Activated CD4-positive, alpha-beta T cell treated with anti-CD3 and anti-CD28 coated beads, Interleukin-2, amount 10 ng/mL, durations not matched to agents 24 days and 14 days (primary cell): ENCODE measurements around the gene CAMK2B. TPM values are rescaled to one million over a fixed set of nuclear protein-coding genes. Genes with fewer than 3 reads are reported as not detected.

Source experiments
- DNase-seq: peaks from one replicate; pipeline ENCODE4 v3.0.0; 2022
- H3K27ac Mint-ChIP-seq: one replicate; pipeline ENCODE4 v1.8.0; 2022; ENCODE audit warnings: mild to moderate bottlenecking, mixed read lengths
- H3K27me3 Mint-ChIP-seq: one replicate; pipeline ENCODE4 v1.8.0; 2022; ENCODE audit warnings: mixed read lengths
- H3K36me3 Mint-ChIP-seq: one replicate; pipeline ENCODE4 v1.8.0; 2022; ENCODE audit warnings: low read depth, mild to moderate bottlenecking, mixed read lengths
- H3K4me1 Mint-ChIP-seq: one replicate; pipeline ENCODE4 v1.8.0; 2021; ENCODE audit warnings: mixed read lengths
- H3K4me3 Mint-ChIP-seq: one replicate; pipeline ENCODE4 v1.8.0; 2022; ENCODE audit warnings: mild to moderate bottlenecking, moderate library complexity, mixed read lengths
- H3K9me3 Mint-ChIP-seq: one replicate; pipeline ENCODE4 v1.8.0; 2021; ENCODE audit warnings: mixed read lengths
- intact Hi-C: fragments of 100-400 bp; cut with micrococcal nuclease; formaldehyde crosslinking; loops from one replicate; pipeline ENCODE4 v1.15.1; 2023
- total RNA-seq: library from RNA; stranded (reverse); gene quantifications from 2 replicates; pipeline ENCODE4 v1.2.3, GENCODE V29; 2022

CAMK2B gene
- total RNA-seq, 1 donor from 2014 or later = 1.6 TPM

- no peak overlapping the region for H3K4me3 Mint-ChIP-seq
- H3K9me3 Mint-ChIP-seq = no peaks in the 10 kb centered on the region
- intact Hi-C loops = no loop called here
- no peak for DNase-seq
- H3K27ac Mint-ChIP-seq = no peak overlapping the region
- H3K4me1 Mint-ChIP-seq = peaks cover 17% of the 10 kb centered on the region
- peaks cover 4% of the 10 kb centered on the region for H3K27me3 Mint-ChIP-seq
- no peaks in the 10 kb centered on the region for H3K36me3 Mint-ChIP-seq
These were observed 61.9 kb downstream of the CAMK2B start for GRCh38 chr7:44263326-44264082.

- H3K9me3 Mint-ChIP-seq = no peaks in the 10 kb centered on the region
- no peak overlapping the region for H3K27ac Mint-ChIP-seq
- peaks cover 4% of the 10 kb centered on the region for H3K27me3 Mint-ChIP-seq
- intact Hi-C loops = no loop called here
- no peak for DNase-seq
- H3K4me3 Mint-ChIP-seq = no peak overlapping the region
- H3K4me1 Mint-ChIP-seq = peaks cover 31% of the 10 kb centered on the region
- no peaks in the 10 kb centered on the region for H3K36me3 Mint-ChIP-seq
These were observed 63.4 kb downstream of the CAMK2B start for GRCh38 chr7:44262031-44262430.

- DNase-seq = no peak
- Mint-ChIP-seq H3K27ac (no peak overlapping the region), H3K36me3 (no peaks in the 10 kb centered on the region), H3K4me3 (no peak overlapping the region), H3K4me1 (peaks cover 31% of the 10 kb centered on the region), H3K9me3 (no peaks in the 10 kb centered on the region), H3K27me3 (peaks cover 4% of the 10 kb centered on the region)
- intact Hi-C loops = no loop called here
These were observed 64.2 kb downstream of the CAMK2B start for GRCh38 chr7:44261240-44261639.

- Mint-ChIP-seq H3K27me3 (no peaks in the 10 kb centered on the region), H3K36me3 (no peaks in the 10 kb centered on the region), H3K4me1 (peaks cover 37% of the 10 kb centered on the region), H3K27ac (peak overlapping the region; percentile 64), H3K9me3 (no peaks in the 10 kb centered on the region), H3K4me3 (no peak overlapping the region)
- intact Hi-C loops = loop anchor here (5.0 kb wide), 2 partner anchors 178 to 217 kb away; partner anchors contain the start of gene POLM
- DNase-seq = no peak
These were observed 65.6 kb downstream of the CAMK2B start for GRCh38 chr7:44259547-44260457.

GRCh38 chr7:44258865-44259546, 66.4 kb downstream of the CAMK2B start:
- Mint-ChIP-seq H3K4me1 (peaks cover 37% of the 10 kb centered on the region), H3K9me3 (no peaks in the 10 kb centered on the region), H3K4me3 (peak overlapping the region; percentile 54), H3K36me3 (no peaks in the 10 kb centered on the region), H3K27me3 (no peaks in the 10 kb centered on the region), H3K27ac (peak overlapping the region; percentile 95)
- DNase-seq = no peak
- intact Hi-C loops = loop anchor here (1.0 to 5.0 kb wide), 3 partner anchors 177 to 218 kb away; partner anchors contain the start of gene POLM

GRCh38 chr7:44258423-44258760, 67.0 kb downstream of the CAMK2B start:
- Mint-ChIP-seq H3K4me1 (peaks cover 37% of the 10 kb centered on the region), H3K27me3 (no peaks in the 10 kb centered on the region), H3K9me3 (no peaks in the 10 kb centered on the region), H3K4me3 (peak overlapping the region; percentile 54), H3K27ac (peak overlapping the region; percentile 95), H3K36me3 (no peaks in the 10 kb centered on the region)
- no peak for DNase-seq
- intact Hi-C loops = loop anchor here (1.0 to 5.0 kb wide), 3 partner anchors 176 to 219 kb away; partner anchors contain the start of gene POLM

GRCh38 chr7:44257618-44258422, 67.6 kb downstream of the CAMK2B start:
- Mint-ChIP-seq H3K27ac (peak overlapping the region; percentile 95), H3K36me3 (no peaks in the 10 kb centered on the region), H3K4me3 (peak overlapping the region; percentile 54), H3K9me3 (no peaks in the 10 kb centered on the region), H3K4me1 (peaks cover 37% of the 10 kb centered on the region), H3K27me3 (no peaks in the 10 kb centered on the region)
- intact Hi-C loops = loop anchor here (1.0 to 5.0 kb wide), 3 partner anchors 176 to 219 kb away; partner anchors contain the start of gene POLM
- peak; percentile 90 for DNase-seq

GRCh38 chr7:44257213-44257612, 68.2 kb downstream of the CAMK2B start:
- peak overlapping the region; percentile 95 for H3K27ac Mint-ChIP-seq
- DNase-seq = no peak
- intact Hi-C loops = loop anchor here (5.0 kb wide), 2 partner anchors 175 to 220 kb away; partner anchors contain the start of gene POLM
- H3K4me3 Mint-ChIP-seq = no peak overlapping the region
- H3K36me3 Mint-ChIP-seq = no peaks in the 10 kb centered on the region
- H3K27me3 Mint-ChIP-seq = no peaks in the 10 kb centered on the region
- H3K9me3 Mint-ChIP-seq = no peaks in the 10 kb centered on the region
- peaks cover 37% of the 10 kb centered on the region for H3K4me1 Mint-ChIP-seq

GRCh38 chr7:44256459-44256858, 68.9 kb downstream of the CAMK2B start:
- Mint-ChIP-seq H3K27ac (peak overlapping the region; percentile 95), H3K36me3 (no peaks in the 10 kb centered on the region), H3K9me3 (no peaks in the 10 kb centered on the region), H3K4me3 (no peak overlapping the region), H3K4me1 (peaks cover 37% of the 10 kb centered on the region), H3K27me3 (no peaks in the 10 kb centered on the region)
- intact Hi-C loops = loop anchor here (5.0 kb wide), 2 partner anchors 174 to 221 kb away; partner anchors contain the start of gene POLM
- no peak for DNase-seq

- H3K36me3 Mint-ChIP-seq = no peaks in the 10 kb centered on the region
- DNase-seq = no peak
- H3K4me1 Mint-ChIP-seq = peaks cover 9% of the 10 kb centered on the region
- H3K27ac Mint-ChIP-seq = no peak overlapping the region
- no peaks in the 10 kb centered on the region for H3K9me3 Mint-ChIP-seq
- no peaks in the 10 kb centered on the region for H3K27me3 Mint-ChIP-seq
- intact Hi-C loops = no loop called here
- H3K4me3 Mint-ChIP-seq = no peak overlapping the region
These were observed 73.5 kb downstream of the CAMK2B start for GRCh38 chr7:44251881-44252280.

GRCh38 chr7:44251269-44251668, 74.1 kb downstream of the CAMK2B start:
- Mint-ChIP-seq H3K36me3 (no peaks in the 10 kb centered on the region), H3K4me3 (no peak overlapping the region), H3K27ac (no peak overlapping the region), H3K9me3 (no peaks in the 10 kb centered on the region), H3K4me1 (peaks cover 9% of the 10 kb centered on the region), H3K27me3 (no peaks in the 10 kb centered on the region)
- DNase-seq = no peak
- intact Hi-C loops = no loop called here

GRCh38 chr7:44249639-44250234, 75.7 kb downstream of the CAMK2B start:
- H3K27ac Mint-ChIP-seq = no peak overlapping the region
- peaks cover 3% of the 10 kb centered on the region for H3K4me1 Mint-ChIP-seq
- DNase-seq = no peak
- intact Hi-C loops = loop anchor here (10.0 kb wide), 1 partner anchor 125 kb away; no protein-coding TSS in a partner anchor
- H3K36me3 Mint-ChIP-seq = no peaks in the 10 kb centered on the region
- H3K27me3 Mint-ChIP-seq = no peaks in the 10 kb centered on the region
- H3K9me3 Mint-ChIP-seq = no peaks in the 10 kb centered on the region
- H3K4me3 Mint-ChIP-seq = no peak overlapping the region
